Activated CD8-positive, alpha-beta T cell treated with anti-CD3 and anti-CD28 coated beads for 36 hours (primary cell): ENCODE results near the gene EPHA10. TPM values are rescaled to one million over a fixed set of nuclear protein-coding genes. Genes with fewer than 3 reads are reported as not detected.

ENCODE experiments used
- ATAC-seq: fragments of 200-7000 bp; cut with Tn5 transposase; one replicate; pipeline ENCODE4 v1.10.0; 2021; ENCODE audit warnings: mild to moderate bottlenecking, moderate library complexity
- CTCF ChIA-PET: fragments of 350-600 bp; sonication (Branson Sonifier 250); formaldehyde crosslinking; loops from one replicate; lab custom pipeline; 2021; ENCODE audit warnings: antibody characterized with exemption; lab: Charles Lee
- POLR2A ChIA-PET: fragments of 350-600 bp; sonication (Branson Sonifier 250); formaldehyde crosslinking; loops from one replicate; lab custom pipeline; 2021; ENCODE audit warnings: antibody characterized with exemption; lab: Charles Lee
- DNase-seq: peaks from one replicate; pipeline ENCODE4 v3.0.0-alpha.2; 2020
- H3K27ac Mint-ChIP-seq: one replicate; pipeline ENCODE4 v1.8.0; 2021; ENCODE audit warnings: mild to moderate bottlenecking, mixed read lengths
- H3K27me3 Mint-ChIP-seq: one replicate; pipeline ENCODE4 v1.8.0; 2021; ENCODE audit warnings: mixed read lengths
- H3K36me3 Mint-ChIP-seq: one replicate; pipeline ENCODE4 v1.8.0; 2021; ENCODE audit warnings: low read depth, mixed read lengths
- H3K4me1 Mint-ChIP-seq: one replicate; pipeline ENCODE4 v1.8.0; 2021; ENCODE audit warnings: low read depth, mixed read lengths
- H3K4me3 Mint-ChIP-seq: one replicate; pipeline ENCODE4 v1.8.0; 2021; ENCODE audit warnings: mild to moderate bottlenecking, moderate library complexity, mixed read lengths
- H3K9me3 Mint-ChIP-seq: one replicate; pipeline ENCODE4 v1.8.0; 2021; ENCODE audit warnings: mixed read lengths
- CTCF ChIP-seq: fragments of 200-600 bp; IDR thresholded peaks from one replicate; pipeline ENCODE4 v1.8.0; 2022; ENCODE audit warnings: antibody characterized with exemption, mild to moderate bottlenecking
- intact Hi-C: fragments of 100-400 bp; cut with micrococcal nuclease; formaldehyde crosslinking; loops from one replicate; pipeline ENCODE4 v1.10.0; 2022
- total RNA-seq, 2 experiments: library from RNA; stranded (reverse); gene quantifications; one replicate each; pipeline ENCODE4 v1.2.3, GENCODE V29; 2021

The EPHA10 gene
- total RNA-seq, 2 experiments from 2014 or later, result not detected

GRCh38 chr1:37725851-37726613, 38.9 kb downstream of the EPHA10 start:
- no peak for TF ChIP-seq CTCF
- no peak overlapping the region for H3K27ac Mint-ChIP-seq
- no peaks in the 10 kb centered on the region for H3K9me3 Mint-ChIP-seq
- ATAC-seq, result no peak
- no peak for DNase-seq
- H3K27me3 Mint-ChIP-seq, result peaks cover 19% of the 10 kb centered on the region
- CTCF ChIA-PET, result no interaction called here
- POLR2A ChIA-PET, result no interaction called here
- no peaks in the 10 kb centered on the region for H3K4me1 Mint-ChIP-seq
- intact Hi-C loops, result no loop called here
- H3K36me3 Mint-ChIP-seq, result no peaks in the 10 kb centered on the region
- no peak overlapping the region for H3K4me3 Mint-ChIP-seq

GRCh38 chr1:37724575-37724974, 40.3 kb downstream of the EPHA10 start:
- ChIA-PET POLR2A (no interaction called here), CTCF (no interaction called here)
- ATAC-seq, result no peak
- no peaks in the 10 kb centered on the region for H3K4me1 Mint-ChIP-seq
- intact Hi-C loops, result no loop called here
- H3K27ac Mint-ChIP-seq, result no peak overlapping the region
- TF ChIP-seq CTCF, result no peak
- H3K9me3 Mint-ChIP-seq, result no peaks in the 10 kb centered on the region
- no peak overlapping the region for H3K4me3 Mint-ChIP-seq
- H3K27me3 Mint-ChIP-seq, result peaks cover 13% of the 10 kb centered on the region
- no peak for DNase-seq
- H3K36me3 Mint-ChIP-seq, result no peaks in the 10 kb centered on the region

- ATAC-seq (no peak), DNase-seq (no peak)
- peaks cover 13% of the 10 kb centered on the region for H3K27me3 Mint-ChIP-seq
- H3K36me3 Mint-ChIP-seq, result no peaks in the 10 kb centered on the region
- POLR2A ChIA-PET, result interaction anchor here (0.6 kb wide), 1 partner anchor 85 kb away, joined by 3 read pairs; no protein-coding TSS in a partner anchor
- intact Hi-C loops, result no loop called here
- CTCF ChIA-PET, result no interaction called here
- H3K9me3 Mint-ChIP-seq, result no peaks in the 10 kb centered on the region
- H3K4me3 Mint-ChIP-seq, result no peak overlapping the region
- TF ChIP-seq CTCF, result no peak
- no peaks in the 10 kb centered on the region for H3K4me1 Mint-ChIP-seq
- H3K27ac Mint-ChIP-seq, result no peak overlapping the region
Observed at GRCh38 chr1:37723390-37724078, 41.4 kb downstream of the EPHA10 start.

GRCh38 chr1:37723072-37723389, 41.9 kb downstream of the EPHA10 start:
- ChIA-PET CTCF (no interaction called here), POLR2A (no interaction called here)
- Mint-ChIP-seq H3K36me3 (no peaks in the 10 kb centered on the region), H3K4me1 (no peaks in the 10 kb centered on the region), H3K27me3 (peaks cover 10% of the 10 kb centered on the region), H3K27ac (no peak overlapping the region), H3K4me3 (no peak overlapping the region), H3K9me3 (no peaks in the 10 kb centered on the region)
- no peak for TF ChIP-seq CTCF
- intact Hi-C loops, result no loop called here
- DNase-seq, result no peak
- ATAC-seq, result no peak
